HG02588 (cell line): Measurements from ENCODE around the gene HAUS7.

Experiments
- ATAC-seq: cut with Tn5 transposase; IDR thresholded peaks from one replicate; pipeline ENCODE4 v1.9.1; 2021; ENCODE audit warnings: mild to moderate bottlenecking, moderate library complexity; ENCODE audit not compliant: unreplicated experiment

The HAUS7 gene

GRCh38 chrX:153470411-153471363 lies at the start of gene HAUS7:
HAUS7 (minus strand) TSS chrX:153470576; CDS start chrX:153470557, 19 bp downstream.
- ATAC-seq, result peak; percentile 81

GRCh38 chrX:153519569-153520286 lies 49.4 kb upstream of the HAUS7 start:
- no peak for ATAC-seq

GRCh38 chrX:153517946-153518834 lies 47.8 kb upstream of the HAUS7 start:
- ATAC-seq, result no peak

GRCh38 chrX:153517423-153517822 lies 47.0 kb upstream of the HAUS7 start, which contains the start of gene ATP2B3:
ATP2B3 (plus strand) TSS chrX:153517642; CDS start chrX:153536248, 18,606 bp downstream.
- ATAC-seq, result no peak

- no peak for ATAC-seq
Observed at GRCh38 chrX:153516073-153516472, 45.7 kb upstream of the HAUS7 start.

- no peak for ATAC-seq
Observed at GRCh38 chrX:153515435-153515834, 45.1 kb upstream of the HAUS7 start.

GRCh38 chrX:153514259-153514658 lies 43.9 kb upstream of the HAUS7 start:
- ATAC-seq, result no peak

- no peak for ATAC-seq
Observed at GRCh38 chrX:153513265-153513664, 42.9 kb upstream of the HAUS7 start.

DNA sequence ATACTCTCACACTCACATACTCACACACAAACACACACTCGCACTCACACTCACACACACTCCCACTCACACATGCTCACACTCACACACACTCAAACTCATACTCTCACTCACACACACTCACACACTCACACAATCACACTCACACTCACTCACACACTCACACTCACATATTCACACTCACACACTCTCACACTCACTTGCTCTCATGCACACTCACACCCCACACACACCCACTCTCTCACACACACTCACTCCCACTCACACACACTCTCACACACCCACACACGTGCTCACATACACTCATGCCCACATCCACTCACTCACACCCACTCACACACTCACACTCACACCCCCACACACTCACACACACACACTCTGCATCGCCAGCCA lies 42.1 kb upstream of the HAUS7 start:
- ATAC-seq, result no peak

GRCh38 chrX:153511784-153512500 lies 41.6 kb upstream of the HAUS7 start:
- ATAC-seq, result no peak

- ATAC-seq, result no peak
Observed at GRCh38 chrX:153510383-153510782, 40.0 kb upstream of the HAUS7 start.

- ATAC-seq, result no peak
Observed at GRCh38 chrX:153509592-153509991, 39.2 kb upstream of the HAUS7 start.

GRCh38 chrX:153507484-153508178 lies 37.3 kb upstream of the HAUS7 start:
- peak; percentile 92 for ATAC-seq

- no peak for ATAC-seq
Observed at GRCh38 chrX:153505361-153505760, 35.0 kb upstream of the HAUS7 start.

GRCh38 chrX:153504445-153505016 lies 34.2 kb upstream of the HAUS7 start:
- ATAC-seq, result no peak

GRCh38 chrX:153502796-153503195 lies 32.4 kb upstream of the HAUS7 start:
- no peak for ATAC-seq

- no peak for ATAC-seq
Observed at GRCh38 chrX:153502131-153502530, 31.8 kb upstream of the HAUS7 start.

GRCh38 chrX:153501530-153501929 lies 31.2 kb upstream of the HAUS7 start:
- no peak for ATAC-seq

GRCh38 chrX:153500676-153501280 lies 30.4 kb upstream of the HAUS7 start:
- ATAC-seq, result no peak
